ENCODE results near the gene NDC80.
"Not testable (repeated sequence)": the region's sequence is repeated elsewhere in the genome, so short reads cannot be mapped to it uniquely, and the experiment has no call there.

Gene NDC80

GRCh38 chr18:2625217-2625616, 53.9 kb downstream of the NDC80 start:
- DNase-seq (ENCODE audit: low read depth), result no peak

- DNase-seq (ENCODE audit: low read depth), result no peak
Measured at GRCh38 chr18:2627821-2628276, 56.5 kb downstream of the NDC80 start.

- no peak for DNase-seq (ENCODE audit: low read depth)
Measured at GRCh38 chr18:2629003-2629402, 57.6 kb downstream of the NDC80 start.

GRCh38 chr18:2635586-2635985, 64.2 kb downstream of the NDC80 start:
- DNase-seq (ENCODE audit: low read depth), result no peak

- no peak for DNase-seq (ENCODE audit: low read depth)
Measured at GRCh38 chr18:2636126-2636631, 64.8 kb downstream of the NDC80 start.

GRCh38 chr18:2641638-2642037, 70.3 kb downstream of the NDC80 start:
- DNase-seq (ENCODE audit: low read depth), result no peak

GRCh38 chr18:2642771-2643170, 71.4 kb downstream of the NDC80 start:
- no peak for DNase-seq (ENCODE audit: low read depth)

- no peak for DNase-seq (ENCODE audit: low read depth)
Measured at GRCh38 chr18:2644535-2644934, 73.2 kb downstream of the NDC80 start.

GRCh38 chr18:2651981-2652380, 80.6 kb downstream of the NDC80 start:
- DNase-seq (ENCODE audit: low read depth), result no peak

GRCh38 chr18:2653467-2653866, 82.1 kb downstream of the NDC80 start:
- DNase-seq (ENCODE audit: low read depth), result no peak

GRCh38 chr18:2654169-2654927, 83.0 kb downstream of the NDC80 start:
- DNase-seq (ENCODE audit: low read depth), result no peak

GRCh38 chr18:2654928-2655177, 83.5 kb downstream of the NDC80 start:
- no peak for DNase-seq (ENCODE audit: low read depth)

- DNase-seq (ENCODE audit: low read depth), result peak; percentile 54
Measured at GRCh38 chr18:2655178-2655953, 84.0 kb downstream of the NDC80 start, which contains the start of gene SMCHD1. Gene SMCHD1, plus strand, starts transcription at chr18:2655726. Its CDS starts 350 bp downstream, at chr18:2656076.

- DNase-seq (ENCODE audit: low read depth), result peak; percentile 41
Measured at GRCh38 chr18:2655954-2656236, 84.5 kb downstream of the NDC80 start.

GRCh38 chr18:2656237-2656980, 85.1 kb downstream of the NDC80 start:
- no peak for DNase-seq (ENCODE audit: low read depth)

- DNase-seq (ENCODE audit: low read depth), result no peak
Measured at GRCh38 chr18:2656981-2657512, 85.7 kb downstream of the NDC80 start.

- peak; percentile 31 for DNase-seq (ENCODE audit: low read depth)
Measured at GRCh38 chr18:2657788-2658458, 86.6 kb downstream of the NDC80 start.

- DNase-seq (ENCODE audit: low read depth), result not testable (repeated sequence)
Measured at GRCh38 chr18:2660849-2661248, 89.5 kb downstream of the NDC80 start.

- not testable (repeated sequence) for DNase-seq (ENCODE audit: low read depth)
Measured at GRCh38 chr18:2662288-2662687, 90.9 kb downstream of the NDC80 start.

GRCh38 chr18:2662990-2663389, 91.6 kb downstream of the NDC80 start:
- no peak for DNase-seq (ENCODE audit: low read depth)

Measured in HS-27A (cell line).